Ramos (cell line): ENCODE results near the gene CCDC51.

Experiments used
- in situ Hi-C: fragments of 300-500 bp; cut with MboI; formaldehyde crosslinking; loops from one replicate; pipeline ENCODE4 v1.14.3; 2022; ENCODE audit warnings: low sequenced_read_pairs; ENCODE audit not compliant: unreplicated experiment

The CCDC51 gene

DNA sequence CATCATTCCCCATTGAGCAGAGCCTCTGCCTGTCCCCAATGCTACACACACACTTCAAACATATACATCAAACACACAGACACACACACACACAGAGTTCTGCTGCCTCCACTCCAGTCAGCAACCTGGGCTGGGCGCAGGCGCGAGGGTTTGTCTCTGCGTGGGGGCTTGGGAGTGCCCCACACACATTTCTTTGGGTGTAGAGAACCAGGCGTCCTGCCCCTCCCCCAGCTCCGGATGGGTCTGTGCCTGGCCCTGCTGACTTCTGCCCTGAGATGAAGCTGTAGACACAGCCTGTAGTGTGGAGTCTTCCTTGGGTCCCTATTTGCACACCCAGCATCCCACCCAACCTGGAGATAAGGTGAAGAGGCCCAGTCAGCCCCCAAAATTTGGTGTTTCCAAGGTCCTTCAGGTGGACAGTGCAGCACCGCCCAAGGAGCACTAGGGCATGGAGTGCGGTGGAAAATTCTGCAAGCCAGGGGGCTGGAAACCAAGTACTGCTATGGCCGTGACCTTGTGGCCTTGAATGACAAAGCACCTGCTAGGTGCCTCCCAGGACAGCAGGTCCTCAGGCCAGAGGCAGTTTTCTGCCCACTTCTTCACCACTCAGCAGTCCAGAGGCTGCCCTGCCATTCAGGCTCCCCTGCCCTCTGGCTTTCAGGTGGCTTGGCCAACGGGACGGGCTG is 41.1 kb downstream of the CCDC51 start:
- in situ Hi-C loops: no loop called here

DNA sequence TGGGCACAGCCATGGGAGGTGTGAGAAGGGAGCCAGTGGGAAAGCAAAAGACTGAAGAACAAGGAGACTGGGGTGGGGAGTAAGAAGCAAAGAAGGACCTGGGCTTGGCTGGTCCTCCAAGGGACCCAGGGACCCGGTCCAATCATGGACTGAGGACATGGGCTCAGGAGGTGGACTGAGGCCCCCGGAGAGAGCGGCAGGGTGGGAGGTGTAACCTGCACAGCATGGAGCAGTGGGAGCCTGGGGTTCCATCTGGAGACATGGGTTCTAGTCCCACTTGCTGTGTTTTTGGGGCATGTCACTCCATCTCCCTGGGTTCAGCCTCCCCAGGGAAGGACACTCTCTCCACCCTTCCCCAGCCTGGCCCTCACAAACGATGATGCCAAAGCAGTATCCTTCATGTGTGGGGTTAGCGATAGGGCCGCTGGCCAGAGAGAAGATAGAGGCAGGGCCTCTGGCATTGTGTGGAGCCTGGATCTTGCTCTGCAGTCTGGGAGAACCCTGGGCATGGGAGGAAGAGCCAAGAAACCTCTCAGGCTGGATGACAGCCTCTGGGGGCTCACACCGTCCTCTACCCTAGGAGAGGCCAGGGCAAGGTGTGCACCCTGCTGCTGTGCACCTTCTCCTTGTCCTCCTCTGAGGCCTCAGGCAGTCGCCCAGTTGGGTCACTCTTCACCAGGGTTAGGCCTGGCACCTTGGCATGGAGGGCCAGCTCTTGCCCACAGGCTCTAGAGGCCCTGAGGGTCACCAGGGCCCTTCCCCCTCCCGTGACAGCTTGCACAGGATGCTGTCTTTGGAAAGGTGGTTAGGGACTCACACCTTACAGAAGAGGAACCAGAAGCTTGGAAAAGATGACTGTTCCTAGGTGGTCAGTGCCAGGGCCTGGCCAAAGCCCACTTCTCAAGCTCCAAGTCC is 41.9 kb downstream of the CCDC51 start:
- in situ Hi-C loops: no loop called here

DNA sequence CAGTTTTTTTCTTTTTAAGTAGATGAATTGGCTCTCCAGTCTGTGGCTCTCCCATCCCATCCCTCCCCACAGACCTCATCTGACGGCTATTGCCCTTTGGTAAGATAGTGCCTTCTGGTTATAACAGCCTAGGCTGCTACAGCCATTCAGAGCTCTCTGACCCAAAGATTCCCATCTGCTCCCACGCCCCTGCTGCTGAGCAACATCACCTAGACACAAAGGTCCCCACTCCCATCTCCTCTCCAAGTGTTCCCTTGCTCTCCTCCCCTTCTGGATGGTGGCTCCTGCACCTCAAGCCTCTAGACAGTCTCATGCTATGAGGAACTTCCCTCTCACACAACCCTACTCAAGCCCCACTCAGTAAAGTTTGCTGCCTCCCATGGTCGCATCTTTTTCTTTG is 44.2 kb downstream of the CCDC51 start:
- in situ Hi-C loops: no loop called here

DNA sequence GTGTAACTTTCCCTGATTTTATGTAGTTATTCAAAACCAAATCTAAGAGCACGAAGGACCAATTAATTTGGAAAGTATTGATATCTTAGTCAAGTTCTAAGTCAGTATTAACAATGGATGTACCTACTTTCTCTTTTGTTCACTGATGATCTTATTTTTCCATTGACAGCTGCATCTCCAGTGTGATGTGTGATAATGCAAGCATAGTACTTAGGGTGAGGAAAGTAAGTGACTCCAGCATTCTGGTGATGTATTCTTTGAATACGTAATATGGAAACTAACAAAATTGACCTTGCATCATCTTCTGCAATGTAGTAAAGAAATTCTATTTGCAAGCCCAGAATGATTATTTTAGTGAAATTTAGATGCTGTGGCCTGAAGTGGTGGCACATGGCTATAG is 45.5 kb downstream of the CCDC51 start:
- in situ Hi-C loops: no loop called here

DNA sequence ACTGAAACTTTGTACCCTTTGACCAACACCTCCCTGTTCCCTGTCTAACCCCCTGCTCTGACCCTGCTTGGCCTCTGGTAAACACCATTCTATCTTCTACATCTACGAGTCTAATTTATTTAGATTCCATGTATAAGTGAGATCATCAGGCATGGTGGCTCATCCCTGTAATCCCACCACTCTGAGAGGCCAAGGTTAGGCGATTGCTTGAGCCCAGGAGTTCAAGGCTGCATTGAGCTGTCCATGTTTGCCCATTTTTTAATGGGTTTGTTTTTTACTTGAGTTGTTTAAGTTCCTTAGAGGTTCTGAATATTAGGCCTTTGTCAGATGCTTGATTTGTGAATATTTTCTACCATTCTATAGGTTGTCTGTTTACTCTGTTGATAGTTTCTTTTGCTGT is 51.0 kb downstream of the CCDC51 start:
- in situ Hi-C loops: no loop called here

DNA sequence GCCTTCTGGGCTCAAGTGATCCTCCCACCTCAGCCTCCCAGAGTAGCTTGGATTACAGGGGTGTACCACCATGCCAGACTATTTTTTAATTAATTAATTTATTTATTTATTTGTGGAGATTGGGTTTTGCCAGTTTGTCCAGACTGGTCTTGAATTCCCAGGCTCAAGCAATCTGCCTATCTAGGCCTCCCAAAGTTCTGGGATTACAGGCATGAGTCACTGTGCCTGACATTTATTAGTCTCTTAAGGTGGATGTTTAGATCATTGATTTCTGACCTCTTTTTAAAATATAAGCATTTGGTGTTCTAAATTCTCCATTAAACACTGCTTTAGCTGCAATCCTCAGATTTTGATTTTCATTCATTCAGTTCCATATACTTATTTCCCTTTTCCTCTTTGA is 52.3 kb downstream of the CCDC51 start:
- in situ Hi-C loops: no loop called here
